ENCODE results near the gene KATNIP.

DNA sequence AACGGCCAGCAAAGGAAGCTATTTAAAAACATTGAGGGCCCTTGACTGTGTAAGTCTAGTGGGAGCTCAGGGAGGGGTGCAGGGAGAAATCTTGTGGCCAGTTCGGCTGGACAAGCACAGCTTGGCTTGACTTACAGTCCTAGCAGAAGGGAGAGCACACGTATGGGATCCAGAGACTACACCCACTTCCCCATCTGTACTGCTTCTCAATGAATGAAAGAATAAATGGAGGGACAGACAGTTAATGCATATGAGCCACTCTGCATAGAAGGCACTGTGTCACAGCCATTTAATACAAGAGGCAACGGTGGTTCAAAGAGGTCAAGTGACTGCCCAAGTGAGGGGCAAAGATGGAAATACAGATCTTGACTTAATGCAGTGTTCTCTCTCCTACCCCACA, 15.7 kb upstream of the KATNIP start:
- TF ChIP-seq, protein P1, sequence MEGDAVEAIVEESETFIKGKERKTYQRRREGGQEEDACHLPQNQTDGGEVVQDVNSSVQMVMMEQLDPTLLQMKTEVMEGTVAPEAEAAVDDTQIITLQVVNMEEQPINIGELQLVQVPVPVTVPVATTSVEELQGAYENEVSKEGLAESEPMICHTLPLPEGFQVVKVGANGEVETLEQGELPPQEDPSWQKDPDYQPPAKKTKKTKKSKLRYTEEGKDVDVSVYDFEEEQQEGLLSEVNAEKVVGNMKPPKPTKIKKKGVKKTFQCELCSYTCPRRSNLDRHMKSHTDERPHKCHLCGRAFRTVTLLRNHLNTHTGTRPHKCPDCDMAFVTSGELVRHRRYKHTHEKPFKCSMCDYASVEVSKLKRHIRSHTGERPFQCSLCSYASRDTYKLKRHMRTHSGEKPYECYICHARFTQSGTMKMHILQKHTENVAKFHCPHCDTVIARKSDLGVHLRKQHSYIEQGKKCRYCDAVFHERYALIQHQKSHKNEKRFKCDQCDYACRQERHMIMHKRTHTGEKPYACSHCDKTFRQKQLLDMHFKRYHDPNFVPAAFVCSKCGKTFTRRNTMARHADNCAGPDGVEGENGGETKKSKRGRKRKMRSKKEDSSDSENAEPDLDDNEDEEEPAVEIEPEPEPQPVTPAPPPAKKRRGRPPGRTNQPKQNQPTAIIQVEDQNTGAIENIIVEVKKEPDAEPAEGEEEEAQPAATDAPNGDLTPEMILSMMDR (IDR thresholded peaks at IDR 0.05; ENCODE audit: insufficient read depth, low read depth, low read length): no peak
- TF ChIP-seq EZH2 (IDR thresholded peaks at IDR 0.05; ENCODE audit: insufficient read depth, low read length): no peak

All from astrocyte (in vitro differentiated cells and primary cell).